Fibroblast of lung (primary cell): ENCODE data around the gene GYPC.

ENCODE experiments used
- CTCF ChIP-seq, 2 donors: IDR thresholded peaks in 1 of 2; conservative IDR thresholded peaks in 1 of 2; 1 replicate in 1 of 2; 2 replicates in 1 of 2; pipeline ENCODE4 v1.5.1; 2011 to 2012; ENCODE audit warnings: low read length in 2 of 2, control low read depth in 1 of 2, inconsistent platforms in 1 of 2, low read depth in 1 of 2, mild to moderate bottlenecking in 1 of 2
- EZH2 ChIP-seq: IDR thresholded peaks from 2 replicates; pipeline ENCODE4 v1.5.1; 2012; ENCODE audit warnings: low read length, control low read depth, mild to moderate bottlenecking; ENCODE audit errors: missing control alignments

DNA sequence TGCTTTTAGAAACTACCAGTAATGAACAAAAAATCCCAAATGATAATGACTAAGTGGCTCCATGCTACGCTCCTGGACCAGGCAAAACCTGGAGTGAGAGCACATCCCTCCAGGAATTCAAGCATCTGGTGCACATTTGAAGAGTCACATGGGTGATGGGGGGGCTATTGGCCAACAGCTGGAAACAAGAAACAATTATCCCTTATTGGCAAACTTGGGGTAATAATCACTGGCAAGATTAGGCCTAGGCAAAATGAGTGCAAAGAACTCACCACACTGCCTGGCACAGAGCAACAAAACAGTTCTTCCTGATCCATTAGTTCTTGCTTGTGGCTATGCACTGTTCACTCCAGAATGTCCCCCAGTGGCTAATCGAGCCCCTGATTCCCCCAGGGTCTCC is 66.1 kb downstream of the GYPC start:
- TF ChIP-seq CTCF (conservative IDR thresholded peaks at IDR 0.05 in 1 of 2, IDR thresholded peaks at IDR 0.05 in 1 of 2; ENCODE audit: low read depth in 1 of 2, low read length in 2 of 2) (no peak), EZH2 (no peak)
